BLaER1 (cell line): ENCODE data around the gene KCTD18.

Experiments
- H3K27ac ChIP-seq: shearing (Covaris generic); formaldehyde crosslinking; 2 replicates; pipeline ENCODE4 v1.8.1; 2022
- H3K27me3 ChIP-seq: shearing (Covaris generic); formaldehyde crosslinking; 2 replicates; pipeline ENCODE4 v1.8.1; 2022
- H3K36me3 ChIP-seq: shearing (Covaris generic); formaldehyde crosslinking; 2 replicates; pipeline ENCODE4 v1.8.1; 2022
- H3K4me1 ChIP-seq: shearing (Covaris generic); formaldehyde crosslinking; 2 replicates; pipeline ENCODE4 v1.8.1; 2022
- H3K4me2 ChIP-seq: shearing (Covaris generic); formaldehyde crosslinking; 2 replicates; pipeline ENCODE4 v1.8.1; 2022
- H3K4me3 ChIP-seq: shearing (Covaris generic); formaldehyde crosslinking; 2 replicates; pipeline ENCODE4 v1.8.1; 2022
- H3K9ac ChIP-seq: shearing (Covaris generic); formaldehyde crosslinking; 2 replicates; pipeline ENCODE4 v1.8.1; 2022
- H3K9me3 ChIP-seq: shearing (Covaris generic); formaldehyde crosslinking; 2 replicates; pipeline ENCODE4 v1.8.1; 2022
- H4K20me1 ChIP-seq: shearing (Covaris generic); formaldehyde crosslinking; 2 replicates; pipeline ENCODE4 v1.8.1; 2022
- Cebpa-rat ChIP-seq: shearing (Covaris generic); IDR thresholded peaks from 2 replicates; pipeline ENCODE4 v1.8.1; 2022

KCTD18 gene

GRCh38 chr2:200475795-200476194, 34.1 kb downstream of the KCTD18 start:
- TF ChIP-seq Cebpa-rat: no peak
- Histone ChIP-seq H3K4me1 (no peaks in the 10 kb centered on the region), H4K20me1 (no peaks in the 10 kb centered on the region), H3K36me3 (peaks cover 53% of the 10 kb centered on the region), H3K4me2 (no peak overlapping the region), H3K27me3 (no peaks in the 10 kb centered on the region), H3K4me3 (no peak overlapping the region), H3K27ac (no peak overlapping the region), H3K9ac (no peak overlapping the region), H3K9me3 (no peaks in the 10 kb centered on the region)

- Histone ChIP-seq H3K4me1 (0 out of 2 replicates have a peak, but pooled peaks cover 6% of the 10 kb centered on the region), H4K20me1 (no peaks in the 10 kb centered on the region), H3K4me2 (no peak overlapping the region), H3K36me3 (peaks cover 53% of the 10 kb centered on the region), H3K27me3 (no peaks in the 10 kb centered on the region), H3K9ac (no peak overlapping the region), H3K4me3 (no peak overlapping the region), H3K27ac (no peak overlapping the region), H3K9me3 (no peaks in the 10 kb centered on the region)
- no peak for TF ChIP-seq Cebpa-rat
Observed at GRCh38 chr2:200472853-200473464, 36.9 kb downstream of the KCTD18 start.

- no peak overlapping the region for H3K4me2 ChIP-seq
Observed at GRCh38 chr2:200471928-200472645, 37.8 kb downstream of the KCTD18 start.

GRCh38 chr2:200471324-200471848, 38.5 kb downstream of the KCTD18 start:
- H3K27ac ChIP-seq: no peak overlapping the region
- H3K36me3 ChIP-seq: peaks cover 53% of the 10 kb centered on the region

More at GRCh38 chr2:200471928-200472645, 37.8 kb downstream of the KCTD18 start:
- H3K36me3 ChIP-seq: peaks cover 55% of the 10 kb centered on the region
- no peak overlapping the region for H3K27ac ChIP-seq
- no peak overlapping the region for H3K4me3 ChIP-seq
- TF ChIP-seq Cebpa-rat: no peak
- no peaks in the 10 kb centered on the region for H3K27me3 ChIP-seq
- H4K20me1 ChIP-seq: no peaks in the 10 kb centered on the region
- no peaks in the 10 kb centered on the region for H3K9me3 ChIP-seq
- 0 out of 2 replicates have a peak, but pooled peaks cover 6% of the 10 kb centered on the region for H3K4me1 ChIP-seq
- H3K9ac ChIP-seq: no peak overlapping the region

GRCh38 chr2:200470230-200470629, 39.6 kb downstream of the KCTD18 start:
- TF ChIP-seq Cebpa-rat: no peak
- Histone ChIP-seq H3K4me3 (no peak overlapping the region), H4K20me1 (no peaks in the 10 kb centered on the region), H3K9ac (no peak overlapping the region), H3K27ac (no peak overlapping the region), H3K27me3 (no peaks in the 10 kb centered on the region), H3K4me1 (0 out of 2 replicates have a peak, but pooled peaks cover 6% of the 10 kb centered on the region), H3K36me3 (peaks cover 49% of the 10 kb centered on the region), H3K9me3 (no peaks in the 10 kb centered on the region), H3K4me2 (no peak overlapping the region)

More at GRCh38 chr2:200471324-200471848, 38.5 kb downstream of the KCTD18 start:
- Histone ChIP-seq H4K20me1 (no peaks in the 10 kb centered on the region), H3K4me3 (no peak overlapping the region), H3K9me3 (no peaks in the 10 kb centered on the region), H3K27me3 (no peaks in the 10 kb centered on the region), H3K9ac (no peak overlapping the region), H3K4me1 (0 out of 2 replicates have a peak, but pooled peaks cover 6% of the 10 kb centered on the region), H3K4me2 (no peak overlapping the region)
- no peak for TF ChIP-seq Cebpa-rat

- no peak overlapping the region for H3K9ac ChIP-seq
- H3K27ac ChIP-seq: no peak overlapping the region
- H3K36me3 ChIP-seq: peaks cover 49% of the 10 kb centered on the region
- H3K4me2 ChIP-seq: no peak overlapping the region
- H3K4me1 ChIP-seq: 0 out of 2 replicates have a peak, but pooled peaks cover 6% of the 10 kb centered on the region
- TF ChIP-seq Cebpa-rat: no peak
- no peaks in the 10 kb centered on the region for H3K27me3 ChIP-seq
- no peak overlapping the region for H3K4me3 ChIP-seq
- no peaks in the 10 kb centered on the region for H4K20me1 ChIP-seq
- no peaks in the 10 kb centered on the region for H3K9me3 ChIP-seq
Observed at GRCh38 chr2:200469708-200470211, 40.1 kb downstream of the KCTD18 start.

- H3K36me3 ChIP-seq: peaks cover 39% of the 10 kb centered on the region
- H3K4me2 ChIP-seq: no peak overlapping the region
- 0 out of 2 replicates have a peak, but pooled peaks cover 6% of the 10 kb centered on the region for H3K4me1 ChIP-seq
- no peak overlapping the region for H3K4me3 ChIP-seq
- H3K9me3 ChIP-seq: no peaks in the 10 kb centered on the region
- no peak overlapping the region for H3K9ac ChIP-seq
- H3K27ac ChIP-seq: no peak overlapping the region
- TF ChIP-seq Cebpa-rat: no peak
- H3K27me3 ChIP-seq: no peaks in the 10 kb centered on the region
- H4K20me1 ChIP-seq: no peaks in the 10 kb centered on the region
Observed at GRCh38 chr2:200467806-200468681, 41.8 kb downstream of the KCTD18 start.

- H3K4me3 ChIP-seq: no peak overlapping the region
Observed at GRCh38 chr2:200466425-200467418, 43.1 kb downstream of the KCTD18 start.

More at GRCh38 chr2:200466425-200467418, 43.1 kb downstream of the KCTD18 start:
- Histone ChIP-seq H3K36me3 (peaks cover 42% of the 10 kb centered on the region), H4K20me1 (no peaks in the 10 kb centered on the region), H3K4me2 (no peak overlapping the region), H3K9me3 (no peaks in the 10 kb centered on the region), H3K27ac (no peak overlapping the region), H3K9ac (no peak overlapping the region), H3K27me3 (no peaks in the 10 kb centered on the region), H3K4me1 (0 out of 2 replicates have a peak, but pooled peaks cover 6% of the 10 kb centered on the region)
- TF ChIP-seq Cebpa-rat: no peak
